ENCODE results near the gene NRG2. TPM values are rescaled to one million over a fixed set of nuclear protein-coding genes. Genes with fewer than 3 reads are reported as not detected.
A peak's percentile ranks its signal among the peaks of the same experiment; 100 is the strongest.

The NRG2 gene
- total and polyA plus RNA-seq, 7 donors: 0.42 to 19.6 (median 3.5) TPM

- intact Hi-C loops (cut with DNase I): no loop called here
- H3K27ac ChIP-seq: no peak overlapping the region
- TF ChIP-seq, protein P1, sequence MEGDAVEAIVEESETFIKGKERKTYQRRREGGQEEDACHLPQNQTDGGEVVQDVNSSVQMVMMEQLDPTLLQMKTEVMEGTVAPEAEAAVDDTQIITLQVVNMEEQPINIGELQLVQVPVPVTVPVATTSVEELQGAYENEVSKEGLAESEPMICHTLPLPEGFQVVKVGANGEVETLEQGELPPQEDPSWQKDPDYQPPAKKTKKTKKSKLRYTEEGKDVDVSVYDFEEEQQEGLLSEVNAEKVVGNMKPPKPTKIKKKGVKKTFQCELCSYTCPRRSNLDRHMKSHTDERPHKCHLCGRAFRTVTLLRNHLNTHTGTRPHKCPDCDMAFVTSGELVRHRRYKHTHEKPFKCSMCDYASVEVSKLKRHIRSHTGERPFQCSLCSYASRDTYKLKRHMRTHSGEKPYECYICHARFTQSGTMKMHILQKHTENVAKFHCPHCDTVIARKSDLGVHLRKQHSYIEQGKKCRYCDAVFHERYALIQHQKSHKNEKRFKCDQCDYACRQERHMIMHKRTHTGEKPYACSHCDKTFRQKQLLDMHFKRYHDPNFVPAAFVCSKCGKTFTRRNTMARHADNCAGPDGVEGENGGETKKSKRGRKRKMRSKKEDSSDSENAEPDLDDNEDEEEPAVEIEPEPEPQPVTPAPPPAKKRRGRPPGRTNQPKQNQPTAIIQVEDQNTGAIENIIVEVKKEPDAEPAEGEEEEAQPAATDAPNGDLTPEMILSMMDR (IDR thresholded peaks at IDR 0.05): no peak
- no peaks in the 10 kb centered on the region for H3K4me1 ChIP-seq
- H3K27me3 ChIP-seq (ENCODE audit: insufficient read depth in 3 of 3, low read length in 2 of 3): no peaks in the 10 kb centered on the region
- WGBS, 3 donors: 70 to 86% (median 83%) methylated on average over 6 of the region's 6 CpGs
- H3K36me3 ChIP-seq (ENCODE audit: insufficient read depth in 1 of 2, low read depth in 1 of 2): peaks cover 0 to 14% of the 10 kb centered on the region in 2 donors
- no peak for ATAC-seq
- H3K4me3 ChIP-seq: no peak overlapping the region
- peak in 1 of 2 donors; percentile 48 for DNase-seq
- H3K9me3 ChIP-seq: no peaks in the 10 kb centered on the region
These were observed 165.9 kb downstream of the NRG2 start for GRCh38 chr5:139877129-139877597.

GRCh38 chr5:139875957-139876356 is 167.1 kb downstream of the NRG2 start:
- Histone ChIP-seq H3K36me3 (ENCODE audit: insufficient read depth in 1 of 2, low read depth in 1 of 2) (peaks cover 0 to 21% of the 10 kb centered on the region in 2 donors), H3K9me3 (no peaks in the 10 kb centered on the region), H3K27me3 (ENCODE audit: insufficient read depth in 3 of 3, low read length in 2 of 3) (no peaks in the 10 kb centered on the region), H3K27ac (no peak overlapping the region), H3K4me1 (no peaks in the 10 kb centered on the region), H3K4me3 (no peak overlapping the region)
- TF ChIP-seq, protein P1 (IDR thresholded peaks at IDR 0.05): no peak
- 69 to 96% (median 74%) methylated on average over 2 of the region's 2 CpGs for WGBS, 3 donors
- ATAC-seq (no peak), DNase-seq (no peak)
- intact Hi-C loops (cut with DNase I): no loop called here

DNA sequence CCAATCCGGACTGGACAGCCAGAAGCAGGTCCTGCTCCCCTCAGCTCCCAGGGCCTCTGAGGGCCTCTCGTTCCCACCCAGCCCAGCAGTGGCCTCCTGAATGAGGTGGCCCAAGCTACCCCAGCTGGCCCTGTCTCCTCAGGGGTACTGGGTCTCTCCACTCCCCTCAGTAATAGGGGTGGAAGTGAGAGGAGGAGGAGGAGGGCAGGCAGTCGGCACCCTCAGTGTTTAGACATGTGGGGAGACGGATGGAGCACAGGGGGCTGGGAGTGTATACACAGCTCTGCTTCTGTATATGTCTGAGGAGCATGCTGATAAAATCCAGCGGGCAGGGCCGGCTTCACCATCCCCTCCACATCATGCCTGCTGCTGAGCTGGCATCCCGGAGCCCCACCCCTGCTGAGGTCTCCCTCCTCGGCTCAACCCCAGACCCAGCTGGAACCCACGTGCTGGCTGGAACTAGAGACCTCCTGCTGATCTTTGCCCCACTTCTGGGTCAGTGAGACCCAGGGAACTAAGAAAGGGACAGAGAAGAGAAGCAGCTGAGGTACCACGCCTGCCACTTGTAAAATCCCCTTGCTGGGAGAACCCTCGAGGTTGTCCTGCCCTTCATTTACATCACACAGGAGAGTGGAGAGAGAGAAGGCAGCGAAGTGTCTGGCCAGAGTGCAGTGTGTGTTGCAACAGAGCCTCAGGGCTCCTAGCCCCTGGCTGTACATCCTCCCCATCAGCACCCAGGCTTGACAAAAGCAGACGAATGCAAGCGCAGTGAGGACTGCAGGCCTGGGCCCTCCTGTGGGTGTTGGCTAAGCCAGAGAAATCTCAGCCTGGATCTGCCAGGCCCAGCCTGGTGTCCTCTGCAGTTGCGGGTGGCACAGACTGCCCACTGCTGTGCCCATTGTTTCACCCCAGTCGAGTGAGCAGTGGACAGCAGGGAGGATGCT is 170.0 kb downstream of the NRG2 start:
- TF ChIP-seq, protein P1 (IDR thresholded peaks at IDR 0.05): no peak
- intact Hi-C loops (cut with DNase I): no loop called here

DNA sequence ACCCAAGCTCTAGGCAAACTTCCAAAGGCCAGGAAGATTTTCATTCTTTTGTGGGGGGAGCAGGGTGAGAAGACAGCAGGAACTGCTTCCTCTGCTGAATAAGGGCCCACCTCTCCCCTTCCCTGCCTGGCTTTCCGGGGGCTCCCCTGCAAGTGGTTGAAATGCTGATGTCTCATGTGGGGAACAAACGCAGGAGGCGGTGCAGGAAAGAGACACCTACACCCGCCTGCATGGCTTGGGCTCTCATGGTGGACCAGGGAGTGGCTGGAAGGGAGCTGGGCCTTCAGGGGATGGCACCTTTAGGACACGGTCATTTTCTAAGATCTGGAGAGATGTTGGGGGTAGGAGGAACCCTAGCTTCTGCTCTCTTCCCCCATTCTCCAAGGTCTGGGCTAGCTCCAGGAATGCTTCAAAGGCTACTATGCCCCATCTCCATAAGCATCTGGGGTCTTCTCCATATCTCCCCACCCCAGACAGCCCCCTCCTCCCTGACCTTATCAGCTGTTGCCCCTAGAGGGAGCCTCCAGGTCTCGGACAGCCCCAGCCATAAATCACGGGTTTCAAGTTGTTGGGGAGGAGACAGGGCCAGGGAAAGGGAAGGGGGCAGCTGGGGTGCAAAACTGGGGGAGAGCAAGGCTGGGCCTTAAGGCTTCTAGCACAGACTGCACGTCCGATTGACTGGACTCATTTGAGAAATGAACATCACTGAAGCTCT is 170.9 kb downstream of the NRG2 start:
- H3K9me3 ChIP-seq: no peaks in the 10 kb centered on the region
- ATAC-seq (no peak), DNase-seq (peak in 1 of 2 donors; percentile 39)
- intact Hi-C loops (cut with DNase I): no loop called here
- H3K4me1 ChIP-seq: no peaks in the 10 kb centered on the region
- 83 to 91% (median 89%) methylated on average over 7 to 9 of the region's 9 CpGs for WGBS, 3 donors
- H3K27me3 ChIP-seq (ENCODE audit: insufficient read depth in 3 of 3, low read length in 2 of 3): no peaks in the 10 kb centered on the region
- TF ChIP-seq, protein P1 (IDR thresholded peaks at IDR 0.05): no peak
- peaks cover 0 to 12% of the 10 kb centered on the region in 2 donors for H3K36me3 ChIP-seq (ENCODE audit: insufficient read depth in 1 of 2, low read depth in 1 of 2)
- no peak overlapping the region for H3K4me3 ChIP-seq
- no peak overlapping the region for H3K27ac ChIP-seq

More for the DNA sequence above, 170.0 kb downstream of the NRG2 start:
- Histone ChIP-seq H3K27ac (no peak overlapping the region), H3K36me3 (ENCODE audit: insufficient read depth in 1 of 2, low read depth in 1 of 2) (peaks cover 0 to 16% of the 10 kb centered on the region in 2 donors), H3K4me3 (no peak overlapping the region), H3K4me1 (no peaks in the 10 kb centered on the region), H3K9me3 (no peaks in the 10 kb centered on the region), H3K27me3 (ENCODE audit: insufficient read depth in 3 of 3, low read length in 2 of 3) (no peaks in the 10 kb centered on the region)
- ATAC-seq (no peak), DNase-seq (peak in 1 of 2 donors; percentile 50)
- 74 to 77% (median 77%) methylated on average over 16 of the region's 16 CpGs for WGBS, 3 donors

All from psoas muscle (tissue), 8 donors.